Mucosa of descending colon (tissue), 3 donors: Measurements from ENCODE around the gene FAM72D. TPM values are rescaled to one million over a fixed set of nuclear protein-coding genes. Genes with fewer than 3 reads are reported as not detected.
A peak's percentile ranks its signal among the peaks of the same experiment; 100 is the strongest.
"Not testable (repeated sequence)": the region's sequence is repeated elsewhere in the genome, so short reads cannot be mapped to it uniquely, and the experiment has no call there.

ENCODE experiments used
- ATAC-seq: fragments of 200-7000 bp; cut with Tn5 transposase; one replicate; pipeline ENCODE4 v1.9.1; 2020; ENCODE audit warnings: mild to moderate bottlenecking, moderate library complexity
- DNase-seq, 3 donors: peaks; one replicate each; pipeline ENCODE4 v3.0.0-alpha.2; 2020
- H3K36me3 ChIP-seq: fragments of 200-600 bp; one replicate; pipeline ENCODE4 v1.8.0; 2021; ENCODE audit warnings: low read depth, mild to moderate bottlenecking
- H3K4me1 ChIP-seq: fragments of 200-600 bp; one replicate; pipeline ENCODE4 v1.8.0; 2021; ENCODE audit warnings: low read depth, mild to moderate bottlenecking
- H3K4me3 ChIP-seq: fragments of 200-600 bp; one replicate; pipeline ENCODE4 v1.8.0; 2021; ENCODE audit warnings: mild to moderate bottlenecking
- H3K9me3 ChIP-seq: fragments of 200-600 bp; one replicate; pipeline ENCODE4 v1.8.0; 2021; ENCODE audit warnings: mild to moderate bottlenecking
- intact Hi-C, 2 donors: fragments of 100-400 bp; cut with DNase I in 1 of 2; cut with micrococcal nuclease in 1 of 2; formaldehyde crosslinking; loops; one replicate each; pipeline versions ENCODE4 v1.11.0 to v1.11.1; 2022; cut with DNase I, micrococcal nuclease
- total RNA-seq, 3 donors: library from RNA; stranded (reverse); fragmentation: NEBNext Ultra II Directional in 2 of 3; extraction: Animal tissue kit (Norgen Biotek cat#: 25700) in 2 of 3; gene quantifications; one replicate each; pipeline versions ENCODE4 v1.2.1 to v1.2.4, GENCODE V29; 2021 to 2023
- donor health status: DM: no; HTN: no; CAD: no; lungs with moderate emphysema.
- donor health status: DM: no; HTN: no; CAD: no.
- donor health status: DM: no; HTN: yes; CAD: no.

The FAM72D gene
- total RNA-seq, 3 donors from 2014 or later: 0.19 to 1.1 (median 0.26) TPM

DNA sequence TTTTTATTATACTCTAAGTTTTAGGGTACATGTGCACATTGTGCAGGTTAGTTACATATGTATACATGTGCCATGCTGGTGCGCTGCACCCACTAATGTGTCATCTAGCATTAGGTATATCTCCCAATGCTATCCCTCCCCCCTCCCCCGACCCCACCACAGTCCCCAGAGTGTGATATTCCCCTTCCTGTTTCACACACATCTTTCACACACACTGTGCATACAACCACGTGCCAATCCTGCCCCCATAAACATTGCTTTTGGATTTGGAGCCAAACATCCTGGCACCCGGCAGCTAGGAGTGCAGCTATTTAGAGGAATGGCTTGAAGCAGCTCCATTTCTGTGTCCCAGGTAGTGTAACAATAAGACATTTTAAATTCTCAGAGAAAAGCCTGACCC lies 51.4 kb downstream of the FAM72D start:
- ATAC-seq, H3K4me3 ChIP-seq, intact Hi-C loops, H3K9me3 ChIP-seq, H3K36me3 ChIP-seq, H3K4me1 ChIP-seq, DNase-seq: not testable (repeated sequence)

DNA sequence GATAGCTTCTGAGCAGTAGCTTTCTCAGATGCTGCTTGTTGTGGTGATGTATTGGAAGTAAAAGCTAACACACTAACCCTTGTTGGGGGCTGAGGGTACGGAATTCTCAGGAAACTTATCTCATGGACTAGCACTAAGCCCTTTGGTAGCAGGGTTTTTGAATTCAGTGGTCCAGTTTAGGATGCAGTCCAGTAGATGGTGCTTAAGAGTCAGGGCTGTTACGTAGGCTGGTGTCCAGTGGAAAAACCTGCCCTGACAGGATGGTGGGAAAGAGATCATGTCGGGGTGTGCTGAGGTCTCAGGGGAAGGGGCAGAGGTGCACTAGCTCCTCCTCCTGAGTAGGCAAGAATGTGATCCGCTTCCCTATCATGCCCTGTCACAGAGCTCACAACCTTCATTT lies 59.6 kb downstream of the FAM72D start:
- DNase-seq, H3K36me3 ChIP-seq, intact Hi-C loops, H3K9me3 ChIP-seq, H3K4me3 ChIP-seq, H3K4me1 ChIP-seq: not testable (repeated sequence)
- peak; percentile 53 for ATAC-seq

- H3K4me1 ChIP-seq, intact Hi-C loops, H3K9me3 ChIP-seq, H3K4me3 ChIP-seq, DNase-seq, H3K36me3 ChIP-seq: not testable (repeated sequence)
- ATAC-seq: peak; percentile 48
Observed at GRCh38 chr1:145155873-145156272, 60.1 kb downstream of the FAM72D start.

- H3K4me3 ChIP-seq, H3K36me3 ChIP-seq, intact Hi-C loops, H3K9me3 ChIP-seq, H3K4me1 ChIP-seq: not testable (repeated sequence)
- DNase-seq: peak; percentile 27 to 46 (median 28)
- peak; percentile 50 for ATAC-seq
Observed at GRCh38 chr1:145156891-145157610, 61.3 kb downstream of the FAM72D start.

DNA sequence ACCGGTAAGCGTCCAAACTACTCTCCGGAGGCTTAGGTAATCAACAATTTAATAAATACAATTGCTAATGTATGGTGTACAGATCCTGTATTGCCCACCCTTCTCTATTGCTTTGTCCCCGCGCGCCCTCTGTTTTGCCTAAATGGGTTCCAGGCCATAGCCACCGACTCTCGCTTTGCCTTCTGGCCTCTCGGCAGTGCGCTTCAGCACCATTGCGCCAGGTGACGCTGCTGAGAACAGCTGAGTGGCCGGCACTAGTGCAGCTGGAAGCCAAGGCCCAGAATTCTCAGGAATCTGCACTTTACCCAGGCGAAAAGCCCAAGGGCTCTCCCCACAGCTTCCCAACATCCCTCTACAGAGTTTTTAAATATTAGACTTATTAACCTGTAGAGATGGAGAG lies 61.9 kb downstream of the FAM72D start:
- DNase-seq, H3K4me1 ChIP-seq, H3K9me3 ChIP-seq, H3K36me3 ChIP-seq, H3K4me3 ChIP-seq, intact Hi-C loops: not testable (repeated sequence)
- ATAC-seq: peak; percentile 82

DNA sequence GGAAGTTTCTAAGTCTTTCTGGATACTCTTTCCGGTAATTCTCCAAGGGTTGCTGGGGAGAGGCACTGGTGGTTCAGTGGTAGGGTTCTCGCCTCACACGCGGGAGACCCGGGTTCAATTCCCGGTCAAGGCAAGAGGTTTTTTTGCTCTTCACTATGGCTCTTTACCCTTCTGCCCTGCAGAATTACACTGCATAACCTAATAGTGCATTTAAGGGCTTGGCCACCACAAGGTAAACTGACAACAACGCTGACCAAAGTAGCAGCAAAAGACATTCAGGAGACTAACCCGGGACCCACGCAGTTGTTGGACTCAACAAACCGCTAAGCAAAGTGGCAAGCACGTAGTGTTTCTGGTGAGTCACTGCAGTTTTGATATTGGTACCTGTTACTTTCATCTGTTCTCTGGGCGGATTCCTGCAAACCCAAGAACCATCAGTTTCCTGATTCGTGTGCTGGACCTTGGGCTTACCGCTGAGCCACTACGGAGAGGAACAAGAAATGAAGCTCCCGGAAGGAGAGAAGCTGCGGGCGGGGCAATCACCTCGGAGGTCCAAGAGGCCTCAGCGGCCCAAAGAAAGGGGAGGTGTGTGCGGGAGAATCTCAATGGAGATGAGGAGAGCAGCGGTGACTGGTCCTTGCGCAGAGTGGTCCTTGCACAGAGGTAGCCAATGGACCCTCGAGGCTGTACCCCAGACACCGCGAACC lies 65.4 kb downstream of the FAM72D start:
- ATAC-seq: peak; percentile 81
- DNase-seq, H3K9me3 ChIP-seq, H3K4me1 ChIP-seq, H3K4me3 ChIP-seq, H3K36me3 ChIP-seq, intact Hi-C loops: not testable (repeated sequence)

Other genes with a start within 250 kb of the FAM72D start
- gene SRGAP2B, start 646 bp upstream of the FAM72D start, total RNA-seq: 10 to 100 TPM in 2 of 3 donors, 1 to 10 TPM in 1; 5.7 to 25.8 (median 10.6) TPM
- gene PPIAL4D, start 146.2 kb downstream of the FAM72D start, total RNA-seq: not detected